ENCODE data around the gene OPRL1. TPM values are rescaled to one million over a fixed set of nuclear protein-coding genes. Genes with fewer than 3 reads are reported as not detected.
A peak's percentile ranks its signal among the peaks of the same experiment; 100 is the strongest.

The OPRL1 gene
- total and polyA plus RNA-seq, 2 of the 8 experiments (the other 6 are each of a cell fraction or from before 2014, with no cell fraction given): 0.63 to 0.98 TPM

DNA sequence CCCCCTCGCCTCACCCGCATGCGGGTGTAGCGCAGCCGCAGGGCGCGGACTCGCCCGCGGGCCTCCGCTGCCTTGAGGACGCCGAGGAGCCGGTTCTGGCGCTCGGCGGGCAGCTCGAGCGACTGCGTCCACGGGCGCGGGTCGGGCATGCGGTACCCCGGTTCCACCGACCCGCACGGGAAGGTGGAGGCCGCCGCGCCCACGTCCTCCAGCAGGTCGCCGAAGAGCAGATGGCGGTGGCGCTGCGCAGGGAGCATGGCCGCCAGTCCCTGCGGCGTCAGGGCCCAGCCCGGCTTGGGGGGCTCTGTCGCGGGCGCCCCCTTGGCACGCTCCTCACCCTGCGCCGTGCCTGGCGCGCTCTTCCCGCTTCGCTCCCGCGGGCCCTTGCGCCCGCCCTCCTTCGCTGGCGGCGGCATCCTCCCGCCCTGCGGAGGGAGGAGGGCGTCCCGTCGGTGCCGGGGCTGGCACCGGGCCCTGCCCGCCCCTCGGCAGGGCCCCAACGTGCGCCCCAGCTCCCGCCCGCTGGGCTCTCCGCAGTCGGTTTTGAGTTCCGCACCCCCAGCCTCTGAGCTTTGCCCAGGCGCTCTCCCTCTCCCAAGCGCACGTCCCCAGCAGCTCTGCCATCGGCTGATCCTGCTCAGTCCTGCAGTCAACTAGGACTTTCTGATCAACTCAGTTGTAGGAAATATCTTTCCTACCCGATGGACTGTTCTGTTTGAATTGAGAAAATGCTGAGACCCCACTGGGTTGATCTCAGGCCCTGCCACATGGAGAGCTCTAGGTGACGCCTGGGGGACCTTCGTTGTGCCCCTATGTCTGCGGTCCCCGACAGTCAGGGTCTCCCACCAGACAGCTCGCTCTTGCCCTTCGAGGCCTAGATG is 4.2 kb downstream of the OPRL1 start, which contains the start of gene LKAAEAR1 (continued):
- 0 out of 2 replicates have a peak, but pooled peaks have one; percentile 33 for TF ChIP-seq TAF1 (IDR thresholded peaks at IDR 0.05; ENCODE audit: low read depth, low read length)
